Activated T-helper 2 cell treated with anti-CD3 and anti-CD28 coated beads, Interferon-gamma antibody, Interleukin-2, Interleukin-4, amounts not matched to agents 10 μg/mL and 5 μg/mL and 100 μg/mL, durations not matched to agents 14 hours and 24 hours and 36 hours (primary cell): ENCODE results near the gene CTNNA1. TPM values are rescaled to one million over a fixed set of nuclear protein-coding genes. Genes with fewer than 3 reads are reported as not detected.
"Not testable (repeated sequence)": the region's sequence is repeated elsewhere in the genome, so short reads cannot be mapped to it uniquely, and the experiment has no call there.

Source experiments
- DNase-seq: peaks from one replicate; pipeline ENCODE4 v3.0.0; 2021; ENCODE audit warnings: low spot score
- H3K27ac Mint-ChIP-seq: one replicate; pipeline ENCODE4 v1.8.0; 2021; ENCODE audit warnings: mixed read lengths
- H3K27me3 Mint-ChIP-seq: one replicate; pipeline ENCODE4 v1.8.0; 2021; ENCODE audit warnings: low read depth, mixed read lengths
- H3K36me3 Mint-ChIP-seq: one replicate; pipeline ENCODE4 v1.8.0; 2021; ENCODE audit warnings: low read depth, mixed read lengths
- H3K4me1 Mint-ChIP-seq: one replicate; pipeline ENCODE4 v1.8.0; 2021; ENCODE audit warnings: low read depth, mixed read lengths
- H3K4me3 Mint-ChIP-seq: one replicate; pipeline ENCODE4 v1.8.0; 2021; ENCODE audit warnings: low read depth, mild to moderate bottlenecking, moderate library complexity, mixed read lengths
- H3K9me3 Mint-ChIP-seq: one replicate; pipeline ENCODE4 v1.8.0; 2021; ENCODE audit warnings: mixed read lengths
- intact Hi-C: fragments of 100-400 bp; cut with micrococcal nuclease; formaldehyde crosslinking; loops from one replicate; pipeline ENCODE4 v1.15.1; 2023
- total RNA-seq: library from RNA; stranded (reverse); gene quantifications from 2 replicates; pipeline ENCODE4 v1.2.3, GENCODE V29; 2022

The CTNNA1 gene
- total RNA-seq, 1 donor from 2014 or later, result 298 TPM

DNA sequence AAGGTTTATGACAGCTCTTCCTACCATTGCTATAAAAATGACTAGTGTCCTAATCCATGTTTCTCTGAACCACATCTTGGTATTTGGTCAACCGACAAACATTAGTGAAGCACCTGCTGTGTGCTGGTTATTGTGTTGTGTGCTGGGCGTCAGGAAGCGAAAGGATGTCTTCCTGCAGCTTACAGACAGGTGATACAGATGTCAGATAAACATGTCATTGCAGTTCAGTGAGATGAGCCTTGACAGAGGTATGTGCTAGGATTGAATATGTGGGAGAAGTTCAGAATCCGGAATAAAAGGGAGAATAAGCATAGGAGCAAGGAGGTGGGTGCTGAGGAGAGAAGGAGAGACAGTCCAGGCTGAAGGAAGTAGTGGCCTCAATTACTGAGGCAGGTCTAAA lies 20.3 kb upstream of the CTNNA1 start:
- H3K4me3 Mint-ChIP-seq, result no peak overlapping the region
- H3K27ac Mint-ChIP-seq, result no peak overlapping the region
- H3K4me1 Mint-ChIP-seq, result peaks cover 5% of the 10 kb centered on the region
- H3K9me3 Mint-ChIP-seq, result no peaks in the 10 kb centered on the region
- intact Hi-C loops, result no loop called here
- DNase-seq, result no peak
- H3K36me3 Mint-ChIP-seq, result no peaks in the 10 kb centered on the region
- H3K27me3 Mint-ChIP-seq, result peaks cover 16% of the 10 kb centered on the region

DNA sequence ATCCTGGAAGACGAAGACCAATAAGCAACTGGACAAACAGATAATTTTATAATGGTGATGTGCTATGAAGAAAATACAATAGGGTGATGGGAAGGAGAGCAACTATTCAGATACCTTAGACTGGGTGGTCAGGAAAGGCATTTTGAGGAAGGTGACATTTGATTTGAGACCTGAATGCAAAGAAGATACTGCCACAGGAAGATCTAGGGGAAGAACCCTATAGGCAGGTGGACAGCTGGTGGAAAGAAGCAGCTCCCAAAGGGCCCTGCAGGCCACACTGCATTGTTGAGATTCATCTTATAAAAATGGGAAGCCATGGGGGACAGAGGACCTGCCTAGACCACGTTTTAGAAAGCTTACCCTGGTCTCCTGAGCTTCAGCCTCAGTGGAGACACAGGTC lies 19.7 kb upstream of the CTNNA1 start:
- H3K9me3 Mint-ChIP-seq, result no peaks in the 10 kb centered on the region
- H3K27ac Mint-ChIP-seq, result no peak overlapping the region
- H3K27me3 Mint-ChIP-seq, result peaks cover 16% of the 10 kb centered on the region
- no peak overlapping the region for H3K4me3 Mint-ChIP-seq
- H3K4me1 Mint-ChIP-seq, result peaks cover 10% of the 10 kb centered on the region
- DNase-seq, result no peak
- intact Hi-C loops, result no loop called here
- H3K36me3 Mint-ChIP-seq, result no peaks in the 10 kb centered on the region

DNA sequence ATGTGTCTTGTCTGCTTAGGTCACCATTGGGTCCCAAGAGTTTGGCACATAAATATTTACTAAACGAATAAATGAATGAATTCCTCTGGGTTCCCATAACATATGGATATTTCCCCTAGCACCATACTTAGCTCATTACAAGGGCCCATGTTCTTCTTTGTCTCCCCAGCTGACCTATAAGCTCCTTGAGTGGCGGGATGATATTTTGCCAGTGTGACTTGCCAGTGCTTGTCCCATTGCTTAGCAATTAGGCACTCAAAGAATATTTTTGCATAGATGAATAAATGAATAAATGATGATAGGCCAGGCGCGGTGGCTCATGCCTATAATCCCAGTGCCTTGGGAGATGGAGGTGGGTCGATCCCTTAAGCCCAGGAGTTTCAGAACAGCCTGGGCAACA lies 16.9 kb upstream of the CTNNA1 start:
- Mint-ChIP-seq H3K9me3 (no peaks in the 10 kb centered on the region), H3K4me1 (peaks cover 29% of the 10 kb centered on the region), H3K36me3 (no peaks in the 10 kb centered on the region), H3K4me3 (no peak overlapping the region), H3K27me3 (peaks cover 14% of the 10 kb centered on the region), H3K27ac (no peak overlapping the region)
- no peak for DNase-seq
- intact Hi-C loops, result loop anchor here (5.0 kb wide), 3 partner anchors 56 to 159 kb away; partner anchors contain the start of gene HSPA9

DNA sequence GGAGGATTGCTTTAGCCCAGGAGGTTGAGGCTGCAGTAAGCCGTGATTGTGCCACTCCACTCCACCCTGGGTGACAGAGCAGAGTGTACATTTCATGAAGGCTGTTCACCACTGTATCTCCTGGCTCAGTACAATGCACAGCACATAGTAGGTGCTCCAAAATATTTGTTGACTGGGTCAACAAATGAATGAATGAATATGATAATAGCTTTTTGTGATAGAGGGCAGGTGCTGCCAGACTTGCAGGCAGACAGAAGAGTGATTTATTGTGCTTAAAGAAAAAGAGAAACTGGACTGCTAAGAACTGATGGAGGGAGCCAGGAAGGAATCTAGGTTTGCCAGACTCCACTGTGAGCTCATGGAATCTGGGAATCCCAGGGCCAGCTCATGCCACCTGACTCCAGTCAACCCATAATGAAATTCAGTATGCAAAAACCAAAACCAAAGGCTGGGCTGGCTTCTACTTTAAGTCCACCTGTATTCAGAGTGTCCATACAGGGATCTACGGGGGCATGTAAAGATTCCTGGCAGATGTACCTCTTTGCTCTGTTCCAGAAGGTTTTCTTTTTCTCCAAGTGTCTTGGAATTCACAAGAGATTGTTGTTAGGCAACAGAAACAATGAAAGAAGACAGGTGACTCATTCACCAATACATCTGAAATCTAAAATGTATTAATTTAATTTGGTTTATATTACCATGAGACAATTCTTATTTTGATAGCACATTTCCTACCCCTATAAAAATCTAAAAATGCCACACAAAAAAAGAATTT lies 15.5 kb upstream of the CTNNA1 start:
- no peak for DNase-seq
- intact Hi-C loops, result loop anchor here (1.0 to 5.0 kb wide), 5 partner anchors 17 to 160 kb away; partner anchors contain the start of gene HSPA9
- peaks cover 10% of the 10 kb centered on the region for H3K27me3 Mint-ChIP-seq
- H3K9me3 Mint-ChIP-seq, result no peaks in the 10 kb centered on the region
- peaks cover 38% of the 10 kb centered on the region for H3K4me1 Mint-ChIP-seq
- peak overlapping the region; percentile 92 for H3K27ac Mint-ChIP-seq
- no peaks in the 10 kb centered on the region for H3K36me3 Mint-ChIP-seq
- H3K4me3 Mint-ChIP-seq, result no peak overlapping the region

DNA sequence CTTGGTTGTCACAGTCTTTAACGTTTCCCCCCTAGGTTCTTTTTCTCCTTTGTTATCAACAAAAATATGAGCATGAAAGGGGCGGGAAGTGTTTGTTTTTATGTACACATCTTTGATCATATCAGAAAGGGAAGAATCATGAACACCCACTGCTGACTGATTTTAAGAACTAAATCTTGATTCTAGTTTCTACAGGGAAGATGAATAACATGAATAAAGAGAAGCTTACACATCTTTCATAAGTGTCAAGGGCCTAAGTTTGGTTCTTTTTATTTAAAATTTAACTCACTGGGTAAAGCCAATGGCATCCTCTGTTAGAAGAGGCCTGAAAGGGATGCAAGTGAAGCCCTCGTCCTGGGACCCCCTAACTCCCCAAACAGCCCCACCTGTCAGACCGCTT lies 14.8 kb upstream of the CTNNA1 start:
- H3K27me3 Mint-ChIP-seq, result peaks cover 6% of the 10 kb centered on the region
- no peaks in the 10 kb centered on the region for H3K36me3 Mint-ChIP-seq
- DNase-seq, result no peak
- peaks cover 44% of the 10 kb centered on the region for H3K4me1 Mint-ChIP-seq
- H3K9me3 Mint-ChIP-seq, result no peaks in the 10 kb centered on the region
- peak overlapping the region; percentile 92 for H3K27ac Mint-ChIP-seq
- H3K4me3 Mint-ChIP-seq, result peak overlapping the region; percentile 60
- intact Hi-C loops, result loop anchor here (1.0 to 5.0 kb wide), 5 partner anchors 16 to 161 kb away; partner anchors contain the start of gene HSPA9

DNA sequence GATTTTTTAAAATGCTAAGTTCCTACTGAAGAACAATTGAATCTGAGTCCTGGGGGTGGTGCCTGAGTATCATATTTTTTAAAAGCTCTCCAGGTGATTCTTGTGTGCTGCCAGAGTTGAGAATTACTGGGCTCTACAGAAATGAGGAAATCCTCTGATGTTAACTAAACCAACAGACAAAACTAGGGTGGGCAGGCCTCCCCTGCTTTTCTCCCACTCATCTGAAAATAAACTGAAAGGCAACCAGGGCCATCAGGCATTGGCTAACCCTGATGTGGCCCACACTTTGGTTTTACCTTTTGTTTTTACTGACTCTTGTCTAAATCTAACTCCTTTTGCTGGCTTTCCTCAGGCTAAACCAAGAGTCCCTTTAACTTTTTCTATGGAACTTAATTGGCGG lies 13.3 kb upstream of the CTNNA1 start:
- intact Hi-C loops, result loop anchor here (5.0 kb wide), 3 partner anchors 52 to 163 kb away; partner anchors contain the start of gene HSPA9
- Mint-ChIP-seq H3K4me1 (peaks cover 53% of the 10 kb centered on the region), H3K4me3 (no peak overlapping the region), H3K9me3 (no peaks in the 10 kb centered on the region), H3K27ac (peak overlapping the region; percentile 57), H3K27me3 (peaks cover 4% of the 10 kb centered on the region), H3K36me3 (no peaks in the 10 kb centered on the region)
- no peak for DNase-seq

DNA sequence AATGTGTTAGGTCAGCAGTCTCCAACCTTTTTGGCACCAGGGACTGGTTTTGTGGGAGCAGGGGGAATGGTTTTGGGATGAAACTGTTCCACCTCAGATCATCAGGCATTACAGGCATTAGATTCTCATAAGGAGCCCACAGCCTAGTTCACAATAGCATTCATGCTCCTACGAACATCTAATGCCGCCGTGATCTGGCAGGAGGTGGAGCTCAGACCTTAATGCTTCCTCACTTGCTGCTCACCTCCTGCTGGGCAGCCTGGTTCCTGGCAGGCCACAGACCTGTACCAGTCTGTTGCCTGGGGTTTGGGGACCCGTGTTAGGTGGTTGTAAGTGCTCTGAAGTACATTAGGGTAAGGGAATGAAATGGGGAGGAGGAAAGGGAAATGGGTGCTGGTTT lies 9.7 kb upstream of the CTNNA1 start:
- no peak overlapping the region for H3K27ac Mint-ChIP-seq
- no peaks in the 10 kb centered on the region for H3K27me3 Mint-ChIP-seq
- intact Hi-C loops, result no loop called here
- H3K4me3 Mint-ChIP-seq, result no peak overlapping the region
- H3K4me1 Mint-ChIP-seq, result peaks cover 46% of the 10 kb centered on the region
- no peaks in the 10 kb centered on the region for H3K36me3 Mint-ChIP-seq
- H3K9me3 Mint-ChIP-seq, result no peaks in the 10 kb centered on the region
- no peak for DNase-seq

DNA sequence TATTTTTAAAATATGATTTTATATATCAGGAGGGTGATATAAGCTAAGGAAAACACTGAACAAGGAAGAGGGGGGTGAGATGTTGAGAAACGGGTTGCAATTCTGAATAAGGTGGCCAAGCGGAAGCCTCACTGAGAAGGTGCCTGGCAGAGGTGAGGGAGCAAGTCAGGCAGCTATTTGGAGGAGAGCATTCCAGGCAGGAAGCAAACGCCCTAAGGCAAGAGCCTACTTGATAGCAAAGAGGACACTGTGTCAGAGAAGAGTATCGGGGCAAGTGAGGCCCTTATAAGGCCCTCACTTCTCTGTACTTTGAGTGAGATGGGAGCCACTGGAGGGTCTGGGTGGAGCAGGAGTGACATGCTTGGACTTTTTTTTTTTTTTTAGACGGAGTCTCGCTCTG lies 8.0 kb upstream of the CTNNA1 start:
- Mint-ChIP-seq H3K4me3 (no peak overlapping the region), H3K4me1 (peaks cover 39% of the 10 kb centered on the region), H3K36me3 (no peaks in the 10 kb centered on the region), H3K27ac (no peak overlapping the region), H3K27me3 (no peaks in the 10 kb centered on the region), H3K9me3 (no peaks in the 10 kb centered on the region)
- DNase-seq, result no peak
- intact Hi-C loops, result no loop called here

DNA sequence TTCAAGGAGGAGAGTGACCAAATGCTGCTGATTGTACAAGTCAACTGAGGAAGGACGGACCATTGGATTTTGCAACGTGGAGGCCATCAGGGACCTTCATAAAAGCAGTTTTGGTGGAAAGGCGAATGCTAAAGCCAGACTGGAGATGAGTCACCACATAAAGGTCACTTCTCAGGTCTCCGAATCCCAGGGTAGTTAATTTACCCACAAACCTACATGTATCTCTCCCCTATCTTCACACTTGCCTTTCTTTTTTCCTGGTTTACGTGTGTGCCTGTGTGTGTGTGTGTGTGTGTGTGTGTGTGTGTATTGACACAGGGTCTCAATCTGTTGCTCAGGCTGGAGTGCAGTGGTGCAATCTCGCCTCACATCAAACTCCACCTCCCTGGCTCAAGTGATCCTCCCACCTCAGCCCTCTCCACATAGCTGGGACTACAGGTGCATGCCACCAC lies 4.6 kb upstream of the CTNNA1 start:
- Mint-ChIP-seq H3K4me3 (no peak overlapping the region), H3K27ac (no peak overlapping the region), H3K9me3 (no peaks in the 10 kb centered on the region), H3K27me3 (peaks cover 7% of the 10 kb centered on the region), H3K4me1 (peaks cover 20% of the 10 kb centered on the region), H3K36me3 (no peaks in the 10 kb centered on the region)
- DNase-seq, result no peak
- intact Hi-C loops, result no loop called here

DNA sequence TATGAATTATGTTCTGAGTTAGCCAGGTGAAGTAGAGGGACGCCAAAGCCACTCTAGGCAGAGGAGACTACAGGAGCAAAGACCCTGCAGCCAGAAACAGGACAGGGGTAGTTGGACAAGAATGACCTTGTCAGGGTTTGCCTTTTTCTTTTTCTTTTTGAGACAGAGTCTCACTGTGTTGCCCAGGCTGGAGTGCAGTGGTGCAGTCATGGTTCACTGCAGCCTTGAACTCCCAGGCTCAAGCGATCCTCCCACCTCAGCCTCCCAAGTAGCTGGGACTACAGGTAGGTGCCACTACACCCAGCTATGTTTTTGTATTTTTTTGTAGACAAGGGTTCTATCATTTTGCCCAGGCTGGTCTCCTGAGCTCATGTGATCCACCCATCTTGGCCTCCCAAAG lies 1.9 kb upstream of the CTNNA1 start:
- H3K4me3 Mint-ChIP-seq, H3K27me3 Mint-ChIP-seq, intact Hi-C loops, H3K27ac Mint-ChIP-seq, DNase-seq, H3K9me3 Mint-ChIP-seq: not testable (repeated sequence)
- Mint-ChIP-seq H3K36me3 (peaks cover 14% of the 10 kb centered on the region), H3K4me1 (peaks cover 28% of the 10 kb centered on the region)

DNA sequence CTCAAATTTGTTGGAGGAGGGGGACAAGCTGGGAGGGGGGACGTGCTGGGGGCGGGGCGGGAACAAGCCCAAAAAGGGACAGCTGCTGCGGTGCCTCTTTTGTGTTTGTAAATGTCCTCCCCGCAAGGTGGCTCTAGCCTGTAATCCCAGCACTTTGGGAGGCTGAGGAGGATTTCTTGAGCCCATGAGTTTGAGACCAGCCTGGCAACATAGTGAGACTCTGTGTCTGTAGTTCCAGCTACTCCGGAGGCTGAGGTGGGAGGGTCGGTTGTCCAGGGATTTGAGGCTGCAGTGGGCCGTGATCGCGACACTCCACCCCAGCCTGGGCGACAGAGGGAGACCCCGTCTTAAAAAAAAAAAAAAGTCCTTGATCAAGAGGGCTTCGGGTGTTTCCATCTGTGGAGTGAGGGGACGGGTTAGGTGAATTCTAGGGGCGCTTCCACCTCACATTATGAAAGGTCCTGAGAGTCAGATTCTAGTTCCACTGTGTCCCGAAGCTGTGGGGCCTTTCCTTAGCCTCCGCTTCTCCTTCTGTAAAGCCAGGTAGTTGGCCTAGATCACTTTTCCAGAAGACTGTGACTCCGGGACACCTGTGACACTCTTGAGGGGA lies 779 bp upstream of the CTNNA1 start:
- no peak for DNase-seq
- intact Hi-C loops, result no loop called here
- H3K27me3 Mint-ChIP-seq, result peaks cover 7% of the 10 kb centered on the region
- H3K36me3 Mint-ChIP-seq, result peaks cover 25% of the 10 kb centered on the region
- H3K4me1 Mint-ChIP-seq, result peaks cover 38% of the 10 kb centered on the region
- H3K4me3 Mint-ChIP-seq, result peak overlapping the region; percentile 68
- H3K27ac Mint-ChIP-seq, result peak overlapping the region; percentile 18
- peaks cover under 1% of the 10 kb centered on the region for H3K9me3 Mint-ChIP-seq

DNA sequence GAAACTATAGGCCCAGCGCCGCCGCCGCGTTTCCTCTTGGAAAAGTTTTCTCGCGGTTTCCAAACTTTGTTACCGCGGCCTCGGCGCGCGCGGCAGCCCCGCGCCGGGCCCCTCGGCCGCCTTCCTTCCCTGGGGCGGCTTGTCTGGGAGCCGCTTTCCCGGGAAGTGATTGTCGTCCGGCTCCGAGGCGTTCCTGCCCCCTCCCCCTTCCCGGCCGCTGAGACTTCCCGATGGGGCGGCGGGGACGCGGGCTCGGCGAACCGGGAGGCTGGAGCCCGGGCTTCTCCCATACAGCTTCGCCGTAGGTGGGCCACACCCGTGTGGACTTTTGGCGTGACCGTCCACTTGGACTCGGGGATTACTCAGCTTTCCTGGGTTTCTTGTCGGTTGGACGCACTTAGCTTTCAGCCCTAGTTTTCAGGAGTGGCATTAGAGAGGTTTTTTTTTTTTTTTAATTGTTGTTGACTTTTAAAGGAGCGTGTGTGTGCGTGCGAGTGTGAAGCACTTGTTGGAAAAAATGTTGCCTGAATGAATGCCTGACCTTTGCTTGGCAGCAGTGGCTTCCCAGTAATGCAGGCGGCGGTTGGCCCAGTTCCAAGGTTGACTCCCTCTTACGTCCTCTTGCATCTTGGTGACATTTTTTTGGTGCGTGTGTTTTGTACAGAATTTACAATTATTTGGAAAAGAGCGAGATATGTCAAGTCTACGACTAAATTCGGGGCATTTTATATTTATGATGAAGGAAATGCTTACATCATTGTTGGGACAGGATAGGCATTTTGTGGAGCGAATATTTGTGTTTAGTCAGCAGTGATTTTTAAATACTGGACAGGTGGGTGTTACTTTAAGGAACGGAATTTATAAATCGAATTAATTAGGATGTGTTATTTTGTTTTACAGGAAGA lies 821 bp downstream of the CTNNA1 start:
- peak; percentile 17 for DNase-seq
- peak overlapping the region; percentile 85 for H3K27ac Mint-ChIP-seq
- H3K27me3 Mint-ChIP-seq, result peaks cover 7% of the 10 kb centered on the region
- H3K9me3 Mint-ChIP-seq, result peaks cover 7% of the 10 kb centered on the region
- peak overlapping the region; percentile 95 for H3K4me3 Mint-ChIP-seq
- peaks cover 36% of the 10 kb centered on the region for H3K4me1 Mint-ChIP-seq
- peaks cover 38% of the 10 kb centered on the region for H3K36me3 Mint-ChIP-seq
- intact Hi-C loops, result loop anchor here (1.0 kb wide), 2 partner anchors 12 to 16 kb away; no protein-coding TSS in a partner anchor
